Keratinocyte (primary cell): ENCODE measurements around the gene TRIM8. TPM values are rescaled to one million over a fixed set of nuclear protein-coding genes. Genes with fewer than 3 reads are reported as not detected.
A peak's percentile ranks its signal among the peaks of the same experiment; 100 is the strongest.

Experiments used
- DNase-seq: peaks from one replicate; pipeline ENCODE4 v3.0.0-alpha.2; 2011; ENCODE audit warnings: low read depth, missing footprints, low spot score
- FAIRE-seq: peaks from 2 replicates; lab custom pipeline; 2011; peaks lifted over from hg19 to GRCh38; lab: Jason Lieb, UNC
- H2AFZ ChIP-seq: 2 replicates; pipeline ENCODE4 v1.6.0; 2012; ENCODE audit warnings: low read length, control low read depth, inconsistent platforms; ENCODE audit not compliant: control insufficient read depth
- H3K27ac ChIP-seq: 2 replicates; pipeline ENCODE4 v1.5.1; 2011; ENCODE audit warnings: low read length; ENCODE audit not compliant: control insufficient read depth, insufficient read depth
- H3K27me3 ChIP-seq: 3 replicates; pipeline ENCODE4 v1.6.0; 2011; ENCODE audit warnings: low read length; ENCODE audit not compliant: control insufficient read depth, insufficient read depth; ENCODE audit errors: extremely low read depth
- H3K36me3 ChIP-seq, 2 experiments: 2 replicates in 1 of 2; 3 replicates in 1 of 2; pipeline ENCODE4 v1.5.1; 2011; ENCODE audit warnings: low read length in 2 of 2, mild to moderate bottlenecking in 1 of 2; ENCODE audit not compliant: control insufficient read depth in 2 of 2, insufficient read depth in 2 of 2; ENCODE audit errors: extremely low read depth in 1 of 2
- H3K4me1 ChIP-seq: 3 replicates; pipeline ENCODE4 v1.5.1; 2011; ENCODE audit warnings: low read length; ENCODE audit not compliant: control insufficient read depth, insufficient read depth; ENCODE audit errors: extremely low read depth
- H3K4me2 ChIP-seq: 3 replicates; pipeline ENCODE4 v1.6.0; 2011; ENCODE audit warnings: low read depth, low read length; ENCODE audit not compliant: control insufficient read depth, insufficient read depth; ENCODE audit errors: extremely low read depth
- H3K4me3 ChIP-seq, 3 experiments: fragments of 200-600 bp in 1 of 3; sonication (generic) in 1 of 3; 2 replicates in 2 of 3; 3 replicates in 1 of 3; pipeline ENCODE4 v1.5.1; 2011 to 2016; ENCODE audit warnings: low read length in 3 of 3, mild to moderate bottlenecking in 3 of 3, control low read depth in 2 of 3, inconsistent platforms in 1 of 3, low read depth in 1 of 3, mixed read lengths in 1 of 3, mixed run types in 1 of 3, moderate library complexity in 1 of 3; ENCODE audit not compliant: control insufficient read depth in 2 of 3, insufficient read depth in 2 of 3; ENCODE audit errors: extremely low read depth in 1 of 3
- H3K79me2 ChIP-seq: 2 replicates; pipeline ENCODE4 v1.6.0; 2012; ENCODE audit warnings: low read length; ENCODE audit not compliant: control insufficient read depth, insufficient read depth
- H3K9ac ChIP-seq: 3 replicates; pipeline ENCODE4 v1.6.0; 2011; ENCODE audit warnings: low read length; ENCODE audit not compliant: control insufficient read depth, insufficient read depth; ENCODE audit errors: extremely low read depth
- H3K9me1 ChIP-seq: 3 replicates; pipeline ENCODE4 v1.6.0; 2011; ENCODE audit warnings: low read length; ENCODE audit not compliant: control insufficient read depth, insufficient read depth; ENCODE audit errors: extremely low read depth
- H3K9me3 ChIP-seq: 2 replicates; pipeline ENCODE4 v1.5.1; 2012; ENCODE audit warnings: low read depth, low read length; ENCODE audit not compliant: control insufficient read depth
- H4K20me1 ChIP-seq: 3 replicates; pipeline ENCODE4 v1.6.0; 2011; ENCODE audit warnings: low read length; ENCODE audit not compliant: control insufficient read depth, insufficient read depth; ENCODE audit errors: extremely low read depth
- CTCF ChIP-seq, 3 experiments: IDR thresholded peaks in 1 of 3; conservative IDR thresholded peaks in 1 of 3; optimal IDR thresholded peaks in 1 of 3; 2 replicates in 2 of 3; 3 replicates in 1 of 3; pipeline versions ENCODE3 to v1.5.1; 2011; ENCODE audit warnings: low read length in 3 of 3, mild to moderate bottlenecking in 3 of 3, moderate library complexity in 2 of 3, control low read depth in 1 of 3, inconsistent platforms in 1 of 3; ENCODE audit not compliant: insufficient read depth in 2 of 3; ENCODE audit errors: extremely low read depth in 1 of 3
- EZH2 ChIP-seq: IDR thresholded peaks from one replicate; pipeline ENCODE4 v1.6.1; 2012; ENCODE audit warnings: inconsistent platforms, mild to moderate bottlenecking, low read length, moderate library complexity
- dilution Hi-C: fragments of 300-500 bp; cut with MboI; formaldehyde crosslinking; loops from one replicate; pipeline ENCODE4 v1.7.0; 2020; ENCODE audit warnings: low sequenced_read_pairs; ENCODE audit not compliant: extremely low pct_ligation_motif_present
- polyA plus RNA-seq, 5 experiments: library from polyadenylated mRNA; depleted of rRNA in 3 of 5; stranded (reverse) in 3 of 5; stranded (forward) in 1 of 5; unstranded in 1 of 5; fragments of >200 nt; gene quantifications; 1 replicate in 1 of 5; 2 replicates in 3 of 5; 3 replicates in 1 of 5; pipeline versions ENCODE4 v1.2.1 to v1.2.3, GENCODE V29; 2011 to 2012; ENCODE audit warnings: missing spikeins in 2 of 5, low read depth in 1 of 5, low replicate concordance in 1 of 5

The TRIM8 gene
- polyA plus RNA-seq, 1 donor (not counting 4 experiments of a cell fraction or from before 2014, with no cell fraction given) = 24.8 TPM

GRCh38 chr10:102626026-102626685 lies 18.1 kb upstream of the TRIM8 start:
- dilution Hi-C loops = no loop called here
- no peak for DNase-seq
- H3K9me1 ChIP-seq = peaks cover 2% of the 10 kb centered on the region
- no peak for TF ChIP-seq EZH2
- no peak for TF ChIP-seq CTCF (optimal IDR thresholded peaks at IDR 0.05 in 1 of 3, IDR thresholded peaks at IDR 0.05 in 1 of 3, conservative IDR thresholded peaks at IDR 0.05 in 1 of 3; ENCODE audit: extremely low read depth in 1 of 3, insufficient read depth in 2 of 3, low read length in 3 of 3)
- no peak overlapping the region for H3K27ac ChIP-seq
- H3K4me2 ChIP-seq = no peak overlapping the region
- no peak overlapping the region for H3K9ac ChIP-seq
- no peaks in the 10 kb centered on the region for H3K79me2 ChIP-seq
- H3K9me3 ChIP-seq = no peaks in the 10 kb centered on the region
- peaks cover 39% of the 10 kb centered on the region for H3K4me1 ChIP-seq
- no peak overlapping the region for H3K4me3 ChIP-seq
- H3K36me3 ChIP-seq = no peaks in the 10 kb centered on the region
- FAIRE-seq = no peak
- no peak overlapping the region for H2AFZ ChIP-seq
- no peaks in the 10 kb centered on the region for H4K20me1 ChIP-seq
- no peaks in the 10 kb centered on the region for H3K27me3 ChIP-seq

GRCh38 chr10:102627291-102627735 lies 17.0 kb upstream of the TRIM8 start:
- no peaks in the 10 kb centered on the region for H3K79me2 ChIP-seq
- peak overlapping the region; percentile 92 for H2AFZ ChIP-seq
- no peaks in the 10 kb centered on the region for H3K27me3 ChIP-seq
- H3K9me3 ChIP-seq = no peaks in the 10 kb centered on the region
- H3K9me1 ChIP-seq = peaks cover 2% of the 10 kb centered on the region
- peaks cover 36% of the 10 kb centered on the region for H3K4me1 ChIP-seq
- H3K4me2 ChIP-seq = peak overlapping the region; percentile 70
- FAIRE-seq = no peak
- H3K27ac ChIP-seq = peak overlapping the region; percentile 88
- DNase-seq = no peak
- peak overlapping the region; percentile 73 for H3K9ac ChIP-seq
- peak overlapping the region in 1 of 3 experiments; percentile 35 for H3K4me3 ChIP-seq
- dilution Hi-C loops = no loop called here
- no peaks in the 10 kb centered on the region for H4K20me1 ChIP-seq
- H3K36me3 ChIP-seq = peaks cover 0 to 1% of the 10 kb centered on the region in 2 experiments
- TF ChIP-seq CTCF (optimal IDR thresholded peaks at IDR 0.05 in 1 of 3, IDR thresholded peaks at IDR 0.05 in 1 of 3, conservative IDR thresholded peaks at IDR 0.05 in 1 of 3; ENCODE audit: extremely low read depth in 1 of 3, insufficient read depth in 2 of 3, low read length in 3 of 3) (no peak), EZH2 (no peak)
